Measurements from ENCODE around the gene ZSCAN29.

DNA sequence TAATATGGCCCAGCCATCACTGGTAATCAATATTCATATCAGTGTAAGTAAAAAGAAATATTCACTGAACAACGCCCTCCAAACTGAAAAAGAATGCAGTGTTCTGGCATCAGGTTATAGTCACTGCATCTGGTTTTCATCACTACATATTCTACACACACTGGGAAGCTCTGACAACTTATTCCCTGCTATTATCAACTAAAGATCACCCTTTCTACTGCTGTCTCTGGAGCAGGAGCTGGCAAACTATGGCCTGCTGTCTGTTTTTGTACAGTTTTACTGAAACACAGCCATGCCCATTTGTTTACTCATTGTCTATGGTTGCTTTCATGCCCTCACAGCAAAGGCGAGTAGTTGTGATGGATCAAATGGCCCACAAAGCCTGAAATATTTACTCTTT lies 35.3 kb upstream of the ZSCAN29 start:
- TF ChIP-seq, protein P1, sequence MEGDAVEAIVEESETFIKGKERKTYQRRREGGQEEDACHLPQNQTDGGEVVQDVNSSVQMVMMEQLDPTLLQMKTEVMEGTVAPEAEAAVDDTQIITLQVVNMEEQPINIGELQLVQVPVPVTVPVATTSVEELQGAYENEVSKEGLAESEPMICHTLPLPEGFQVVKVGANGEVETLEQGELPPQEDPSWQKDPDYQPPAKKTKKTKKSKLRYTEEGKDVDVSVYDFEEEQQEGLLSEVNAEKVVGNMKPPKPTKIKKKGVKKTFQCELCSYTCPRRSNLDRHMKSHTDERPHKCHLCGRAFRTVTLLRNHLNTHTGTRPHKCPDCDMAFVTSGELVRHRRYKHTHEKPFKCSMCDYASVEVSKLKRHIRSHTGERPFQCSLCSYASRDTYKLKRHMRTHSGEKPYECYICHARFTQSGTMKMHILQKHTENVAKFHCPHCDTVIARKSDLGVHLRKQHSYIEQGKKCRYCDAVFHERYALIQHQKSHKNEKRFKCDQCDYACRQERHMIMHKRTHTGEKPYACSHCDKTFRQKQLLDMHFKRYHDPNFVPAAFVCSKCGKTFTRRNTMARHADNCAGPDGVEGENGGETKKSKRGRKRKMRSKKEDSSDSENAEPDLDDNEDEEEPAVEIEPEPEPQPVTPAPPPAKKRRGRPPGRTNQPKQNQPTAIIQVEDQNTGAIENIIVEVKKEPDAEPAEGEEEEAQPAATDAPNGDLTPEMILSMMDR (IDR thresholded peaks at IDR 0.05) = no peak
- TF ChIP-seq POLR2A (IDR thresholded peaks at IDR 0.05) = no peak
